ENCODE results near the gene CHRNG. TPM values are rescaled to one million over a fixed set of nuclear protein-coding genes. Genes with fewer than 3 reads are reported as not detected.

CHRNG gene
- total and polyA plus RNA-seq, 2 experiments from 2014 or later, result not detected

DNA sequence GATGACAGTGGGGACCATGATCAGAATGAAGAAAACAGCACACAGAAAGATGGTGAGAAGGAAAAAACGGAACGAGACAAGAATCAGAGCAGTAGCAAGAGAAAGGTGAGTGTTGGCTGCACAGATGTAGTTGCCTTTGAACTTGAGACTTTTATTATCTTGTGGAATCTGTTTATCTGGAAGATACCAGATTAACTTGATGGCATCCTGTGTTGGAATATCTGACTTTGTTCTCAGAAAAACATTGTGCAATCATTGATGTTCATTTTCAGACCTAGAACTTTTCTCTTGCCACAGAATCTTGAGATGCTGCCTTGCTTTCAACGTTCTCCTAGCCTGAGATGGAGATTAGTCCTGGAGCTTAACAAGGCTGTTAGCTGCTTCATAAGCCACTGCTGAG lies 16.9 kb downstream of the CHRNG start (continued):
- no peak for TF ChIP-seq ZNF462 (CRISPR knock-in tag; IDR thresholded peaks at IDR 0.05)
- no peak for TF ChIP-seq ZNF114 (CRISPR knock-in tag; IDR thresholded peaks at IDR 0.05)
- TF ChIP-seq CREB1 (CRISPR knock-in tag; IDR thresholded peaks at IDR 0.05; ENCODE audit: low read depth), result no peak
- TF ChIP-seq ETS1 (IDR thresholded peaks at IDR 0.05), result no peak
- TF ChIP-seq JUNB (IDR thresholded peaks at IDR 0.05; ENCODE audit: unreplicated experiment), result no peak
- TF ChIP-seq EZH2phosphoT487 (IDR thresholded peaks at IDR 0.05; ENCODE audit: unreplicated experiment), result no peak
- no peak for TF ChIP-seq STAT1 (IDR thresholded peaks at IDR 0.05; ENCODE audit: unreplicated experiment)

- Histone ChIP-seq H3K27ac (ENCODE audit: low read depth) (no peak overlapping the region), H3F3A (replicated peaks; ENCODE audit: low read depth) (no peaks in the 10 kb centered on the region), H3K36me3 (ENCODE audit: insufficient read depth) (peaks cover 40% of the 10 kb centered on the region), H3K9me2 (ENCODE audit: insufficient read depth) (no peaks in the 10 kb centered on the region), H4K20me1 (replicated peaks; ENCODE audit: insufficient read depth) (peaks cover 10% of the 10 kb centered on the region), H3K79me2 (replicated peaks; ENCODE audit: insufficient read depth) (no peaks in the 10 kb centered on the region; the same call in 1 of the 2 replicates), H3K4me1 (ENCODE audit: insufficient read depth) (no peaks in the 10 kb centered on the region), H3K4me2 (no peak overlapping the region), H2AFZ (no peak overlapping the region), H3K27me3 (ENCODE audit: insufficient read depth) (no peaks in the 10 kb centered on the region), H3K4me3 (no peak overlapping the region)
- Mint-ChIP-seq H3K27me3 (ENCODE audit: insufficient read depth, low read depth, poor library complexity) (no peaks in the 10 kb centered on the region), H3K9me3 (no peaks in the 10 kb centered on the region), H3K36me3 (ENCODE audit: low read depth) (peaks cover 65% of the 10 kb centered on the region), H3K4me1 (no peaks in the 10 kb centered on the region), H3K27ac (no peak overlapping the region), H3K4me3 (no peak overlapping the region)
- peak; percentile 20 for DNase-seq (ENCODE audit: low spot score)
- ATAC-seq, result peak; percentile 67
- no peak for TF ChIP-seq NANOG (IDR thresholded peaks at IDR 0.05; ENCODE audit: borderline replicate concordance)
- TF ChIP-seq, protein P1, sequence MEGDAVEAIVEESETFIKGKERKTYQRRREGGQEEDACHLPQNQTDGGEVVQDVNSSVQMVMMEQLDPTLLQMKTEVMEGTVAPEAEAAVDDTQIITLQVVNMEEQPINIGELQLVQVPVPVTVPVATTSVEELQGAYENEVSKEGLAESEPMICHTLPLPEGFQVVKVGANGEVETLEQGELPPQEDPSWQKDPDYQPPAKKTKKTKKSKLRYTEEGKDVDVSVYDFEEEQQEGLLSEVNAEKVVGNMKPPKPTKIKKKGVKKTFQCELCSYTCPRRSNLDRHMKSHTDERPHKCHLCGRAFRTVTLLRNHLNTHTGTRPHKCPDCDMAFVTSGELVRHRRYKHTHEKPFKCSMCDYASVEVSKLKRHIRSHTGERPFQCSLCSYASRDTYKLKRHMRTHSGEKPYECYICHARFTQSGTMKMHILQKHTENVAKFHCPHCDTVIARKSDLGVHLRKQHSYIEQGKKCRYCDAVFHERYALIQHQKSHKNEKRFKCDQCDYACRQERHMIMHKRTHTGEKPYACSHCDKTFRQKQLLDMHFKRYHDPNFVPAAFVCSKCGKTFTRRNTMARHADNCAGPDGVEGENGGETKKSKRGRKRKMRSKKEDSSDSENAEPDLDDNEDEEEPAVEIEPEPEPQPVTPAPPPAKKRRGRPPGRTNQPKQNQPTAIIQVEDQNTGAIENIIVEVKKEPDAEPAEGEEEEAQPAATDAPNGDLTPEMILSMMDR (conservative IDR thresholded peaks at IDR 0.05; ENCODE audit: low read depth in 2 of 2), result peak in 1 of 2 experiments; percentile 34; a peak in 2 of 4 replicates
Measured at GRCh38 chr2:232562515-232563151, 23.1 kb downstream of the CHRNG start.
